Adrenal gland (tissue), 12 donors: ENCODE data around the gene SBF2. TPM values are rescaled to one million over a fixed set of nuclear protein-coding genes. Genes with fewer than 3 reads are reported as not detected.

Experiments used
- DNase-seq, 7 donors: peaks; one replicate each; pipeline ENCODE4 v3.0.0-alpha.2; 2019 to 2020
- H3K27ac ChIP-seq, 5 donors: fragments of 200-600 bp; sonication (generic) in 4 of 5; 1 replicate in 3 of 5; 2 replicates in 2 of 5; pipeline versions ENCODE4 v1.5.1 to v1.8.0; 2016 to 2020; ENCODE audit warnings: mild to moderate bottlenecking in 1 of 5
- H3K27me3 ChIP-seq: fragments of 200-600 bp; 2 replicates; pipeline ENCODE4 v1.8.0; 2021
- H3K36me3 ChIP-seq, 2 donors: fragments of 200-600 bp; replicated peaks in 1 of 2; 1 replicate in 1 of 2; 2 replicates in 1 of 2; pipeline versions ENCODE4 v1.5.1 to v1.8.0; 2018 to 2022
- H3K4me1 ChIP-seq, 2 donors: fragments of 200-600 bp; replicated peaks in 1 of 2; 1 replicate in 1 of 2; 2 replicates in 1 of 2; pipeline versions ENCODE4 v1.5.1 to v1.8.0; 2018 to 2021
- H3K4me3 ChIP-seq, 4 donors: fragments of 200-600 bp; sonication (generic) in 3 of 4; one replicate each; pipeline ENCODE4 v1.5.1; 2016 to 2018
- H3K9me3 ChIP-seq, 3 donors: fragments of 200-600 bp; sonication (generic) in 1 of 3; replicated peaks in 1 of 3; 1 replicate in 2 of 3; 2 replicates in 1 of 3; pipeline versions ENCODE4 v1.5.1 to v1.8.0; 2016 to 2021
- POLR2A ChIP-seq, 2 donors: fragments of 450-650 bp; IDR thresholded peaks; one replicate each; pipeline ENCODE4 v1.6.1; 2017; ENCODE audit warnings: antibody characterized with exemption in 2 of 2, mild to moderate bottlenecking in 2 of 2, moderate library complexity in 1 of 2
- WGBS, 4 donors: extraction: QIAGEN DNeasy Blood & Tissue Kit in 2 of 4; methylation state at CpG; one replicate each; pipeline versions ENCODE4 v1.1.5 to v1.1.7; 2013 to 2017; 5-methylcytosine and 5-hydroxymethylcytosine counted together
- intact Hi-C, 2 donors: fragments of 100-400 bp; cut with DNase I; formaldehyde crosslinking; loops; one replicate each; pipeline versions ENCODE4 v1.14.1 to v1.15.0; 2022 to 2023
- polyA plus RNA-seq, 3 donors: library from polyadenylated mRNA; stranded (reverse); fragments of 200-250 nt in 2 of 3; fragments of 350-450 nt in 1 of 3; fragmentation: Illumina TruSeq in 1 of 3; extraction: RNeasy Lipid Tissue Mini Kit (QIAGEN cat#74804) in 1 of 3; gene quantifications; one replicate each; pipeline ENCODE4 v1.2.3, GENCODE V29; 2013 to 2014
- total RNA-seq, 9 donors: library from RNA; depleted of rRNA in 4 of 9; stranded (reverse); fragments of >200 nt in 4 of 9; fragments of 120-200 nt in 1 of 9; fragmentation: NEBNext Ultra II Directional in 1 of 9; extraction: Animal tissue kit (Norgen Biotek cat#: 25700) in 1 of 9; gene quantifications; one replicate each; pipeline versions ENCODE4 v1.1.0 to v1.2.4, GENCODE V29; 2013 to 2023
- TF ChIP-seq, protein P1 (sequence below), 6 experiments: fragments of 450-650 bp in 4 of 6; fragments of 200-600 bp in 2 of 6; sonication (generic) in 1 of 6; IDR thresholded peaks; 1 replicate in 5 of 6; 2 replicates in 1 of 6; pipeline versions ENCODE4 v1.5.1 to v1.8.0; 2016 to 2021; ENCODE audit warnings: antibody characterized with exemption in 6 of 6, mild to moderate bottlenecking in 2 of 6, moderate library complexity in 1 of 6
- donor health status: healthy with polysubstance abuse.
- donor health status: Bipolar disorder and iron deficiency.
- donor health status: DM: yes; HTN: yes; CAD: no.
- donor health status: DM: no; HTN: no; CAD: no.
- donor health status: DM: no; HTN: no; CAD: no.
- donor health status: DM: yes; HTN: yes; CAD: no.

The SBF2 gene
- total and polyA plus RNA-seq, 12 donors, result 12.5 to 66.7 (median 38.0) TPM

DNA sequence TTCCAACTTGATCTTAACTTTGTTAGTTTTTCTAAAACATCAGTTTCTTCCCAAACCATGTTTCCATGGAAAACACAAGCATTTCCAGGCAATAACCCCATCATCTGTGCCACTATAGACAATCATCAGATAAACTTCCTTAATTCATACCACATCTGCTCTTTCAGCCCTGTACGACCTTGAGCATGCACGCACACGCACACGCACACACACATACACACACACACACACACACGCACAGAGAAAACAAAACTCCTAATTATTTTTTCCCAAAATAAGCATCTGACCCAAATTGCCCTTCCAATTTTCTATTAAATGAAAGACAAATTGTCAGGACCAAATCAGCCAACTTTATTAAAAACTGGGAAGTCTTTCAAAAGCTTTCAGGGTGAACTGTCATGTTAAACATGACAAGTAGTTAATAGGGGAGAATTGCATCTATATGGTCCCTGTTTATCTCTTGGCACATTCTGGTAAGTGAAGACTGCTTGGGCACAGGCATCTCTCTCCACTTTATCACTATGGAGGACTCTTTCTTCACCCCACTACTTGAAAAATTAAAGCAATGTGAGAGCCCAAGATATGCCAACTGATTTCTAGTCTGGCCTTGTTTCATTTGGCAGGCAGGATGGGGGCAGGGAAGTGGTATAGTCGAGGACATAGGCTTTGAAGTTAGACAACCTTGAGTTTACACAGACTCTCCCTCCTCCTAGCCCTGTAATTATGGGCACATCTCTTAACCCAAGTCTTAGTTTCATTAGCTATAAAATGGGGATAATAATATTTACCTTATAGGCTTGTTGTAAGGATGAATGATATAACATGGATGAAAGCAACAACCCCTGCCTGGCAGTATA is 25.9 kb upstream of the SBF2 start:
- intact Hi-C loops, result no loop called here
- no peaks in the 10 kb centered on the region for H3K9me3 ChIP-seq
- H3K4me1 ChIP-seq, result peaks cover 0 to 22% of the 10 kb centered on the region in 2 donors
- no peak overlapping the region for H3K27ac ChIP-seq
- H3K36me3 ChIP-seq, result no peaks in the 10 kb centered on the region
- TF ChIP-seq POLR2A (IDR thresholded peaks at IDR 0.05), result no peak
- TF ChIP-seq, protein P1, sequence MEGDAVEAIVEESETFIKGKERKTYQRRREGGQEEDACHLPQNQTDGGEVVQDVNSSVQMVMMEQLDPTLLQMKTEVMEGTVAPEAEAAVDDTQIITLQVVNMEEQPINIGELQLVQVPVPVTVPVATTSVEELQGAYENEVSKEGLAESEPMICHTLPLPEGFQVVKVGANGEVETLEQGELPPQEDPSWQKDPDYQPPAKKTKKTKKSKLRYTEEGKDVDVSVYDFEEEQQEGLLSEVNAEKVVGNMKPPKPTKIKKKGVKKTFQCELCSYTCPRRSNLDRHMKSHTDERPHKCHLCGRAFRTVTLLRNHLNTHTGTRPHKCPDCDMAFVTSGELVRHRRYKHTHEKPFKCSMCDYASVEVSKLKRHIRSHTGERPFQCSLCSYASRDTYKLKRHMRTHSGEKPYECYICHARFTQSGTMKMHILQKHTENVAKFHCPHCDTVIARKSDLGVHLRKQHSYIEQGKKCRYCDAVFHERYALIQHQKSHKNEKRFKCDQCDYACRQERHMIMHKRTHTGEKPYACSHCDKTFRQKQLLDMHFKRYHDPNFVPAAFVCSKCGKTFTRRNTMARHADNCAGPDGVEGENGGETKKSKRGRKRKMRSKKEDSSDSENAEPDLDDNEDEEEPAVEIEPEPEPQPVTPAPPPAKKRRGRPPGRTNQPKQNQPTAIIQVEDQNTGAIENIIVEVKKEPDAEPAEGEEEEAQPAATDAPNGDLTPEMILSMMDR (IDR thresholded peaks at IDR 0.05), result no peak
- H3K4me3 ChIP-seq, result no peak overlapping the region
- WGBS, 4 donors, result 31 to 45% (median 40%) methylated on average over 6 of the region's 6 CpGs
- no peak for DNase-seq
- H3K27me3 ChIP-seq, result no peaks in the 10 kb centered on the region

DNA sequence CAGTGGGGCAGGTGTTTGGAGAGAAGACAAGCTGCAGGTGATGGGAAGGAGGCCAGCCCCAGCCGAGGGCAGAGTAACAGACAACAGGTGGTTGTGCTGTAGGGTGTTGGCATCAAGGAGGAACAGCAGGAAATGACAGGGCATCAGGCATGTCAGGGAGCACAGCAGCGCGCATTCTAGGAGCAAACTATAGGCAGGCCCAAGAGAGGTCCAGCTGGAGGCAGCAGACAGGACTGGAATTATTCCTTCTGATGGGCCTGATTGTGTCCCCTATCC is 24.4 kb upstream of the SBF2 start:
- TF ChIP-seq, protein P1 (IDR thresholded peaks at IDR 0.05), result no peak
- TF ChIP-seq POLR2A (IDR thresholded peaks at IDR 0.05), result no peak
- intact Hi-C loops, result no loop called here
- no peak overlapping the region for H3K27ac ChIP-seq
- no peak for DNase-seq
- H3K27me3 ChIP-seq, result no peaks in the 10 kb centered on the region
- no peak overlapping the region for H3K4me3 ChIP-seq
- 85 to 95% (median 88%) methylated on average over 3 of the region's 3 CpGs for WGBS, 4 donors
- no peaks in the 10 kb centered on the region for H3K9me3 ChIP-seq
- no peaks in the 10 kb centered on the region for H3K36me3 ChIP-seq
- peaks cover 0 to 16% of the 10 kb centered on the region in 2 donors for H3K4me1 ChIP-seq

DNA sequence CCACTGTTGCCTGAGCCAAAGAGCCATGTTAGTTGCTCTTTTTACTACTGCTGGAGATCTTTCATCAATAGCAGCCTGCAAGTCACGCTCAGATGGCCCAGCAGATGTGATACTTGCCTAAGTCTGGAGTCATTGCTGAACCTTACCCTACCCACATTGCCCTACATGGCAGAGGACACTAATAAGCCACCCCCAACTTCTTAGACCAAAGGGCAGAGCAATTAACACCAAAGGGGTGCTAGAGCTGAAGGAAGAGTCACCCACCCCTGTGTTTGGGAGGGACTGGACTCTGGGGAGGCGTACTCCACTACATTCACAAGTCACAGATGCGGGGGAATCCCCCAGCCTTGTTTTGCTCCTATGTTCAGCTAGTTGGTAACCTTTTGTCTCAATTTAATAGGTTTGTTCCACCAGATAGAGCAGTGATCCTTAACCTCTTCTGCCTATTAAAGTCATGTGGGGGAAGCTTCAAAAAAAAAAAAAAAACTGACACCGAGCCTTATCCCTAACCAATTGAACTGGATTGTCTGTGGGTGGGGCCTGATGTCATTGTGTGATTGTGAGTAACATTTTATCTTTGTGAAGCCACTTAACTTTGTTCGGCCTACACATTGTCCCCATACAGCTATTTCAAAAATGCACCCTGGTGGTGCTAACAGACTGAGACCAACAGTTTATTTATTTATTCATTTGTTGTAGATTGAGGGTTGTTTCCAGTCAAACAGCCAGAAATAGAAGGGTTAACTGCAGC is 23.9 kb upstream of the SBF2 start:
- H3K27me3 ChIP-seq, result no peaks in the 10 kb centered on the region
- TF ChIP-seq POLR2A (IDR thresholded peaks at IDR 0.05), result no peak
- TF ChIP-seq, protein P1 (IDR thresholded peaks at IDR 0.05), result no peak
- 95 to 98% (median 98%) methylated on average over 5 of the region's 5 CpGs for WGBS, 4 donors
- H3K36me3 ChIP-seq, result no peaks in the 10 kb centered on the region
- H3K4me1 ChIP-seq, result peaks cover 0 to 13% of the 10 kb centered on the region in 2 donors
- intact Hi-C loops, result no loop called here
- no peak overlapping the region for H3K27ac ChIP-seq
- H3K9me3 ChIP-seq, result no peaks in the 10 kb centered on the region
- DNase-seq, result no peak
- no peak overlapping the region for H3K4me3 ChIP-seq

DNA sequence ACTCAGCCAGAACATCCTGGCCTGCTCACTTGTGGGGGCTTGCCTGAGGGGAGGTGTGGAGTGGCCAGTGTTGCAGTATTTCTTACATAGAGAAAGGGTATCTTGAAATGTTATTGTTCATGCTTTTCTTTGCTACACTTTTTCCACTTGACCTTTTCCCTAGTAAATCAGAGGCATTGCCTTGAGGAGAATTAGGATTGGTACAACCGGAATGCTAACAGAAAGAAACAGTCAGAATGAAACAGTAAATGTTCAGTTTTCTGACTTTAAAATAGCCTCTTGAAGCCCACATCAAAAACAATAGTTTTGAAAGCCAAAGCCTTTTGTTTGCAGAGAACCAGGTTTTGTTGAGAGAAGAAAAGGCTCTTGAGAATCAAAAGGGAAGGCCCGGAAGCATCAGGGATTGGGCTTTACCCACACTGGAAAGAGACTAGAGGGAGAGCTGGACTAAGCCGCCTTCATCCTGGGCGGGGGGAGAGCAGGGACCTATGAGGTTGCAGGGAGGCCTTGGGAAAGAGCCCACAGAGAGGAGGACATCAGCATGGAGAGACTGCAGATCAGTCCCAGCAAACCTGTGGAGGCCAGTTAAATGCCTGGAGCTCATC is 23.2 kb upstream of the SBF2 start:
- WGBS, 4 donors, result 78 to 94% (median 87%) methylated on average over 4 of the region's 4 CpGs
- Histone ChIP-seq H3K4me3 (no peak overlapping the region), H3K27ac (no peak overlapping the region), H3K36me3 (no peaks in the 10 kb centered on the region), H3K27me3 (no peaks in the 10 kb centered on the region), H3K4me1 (peaks cover 0 to 6% of the 10 kb centered on the region in 2 donors), H3K9me3 (no peaks in the 10 kb centered on the region)
- no peak for TF ChIP-seq POLR2A (IDR thresholded peaks at IDR 0.05)
- TF ChIP-seq, protein P1 (IDR thresholded peaks at IDR 0.05), result no peak
- intact Hi-C loops, result no loop called here
- no peak for DNase-seq
